ENCODE measurements around the gene NUB1.

NUB1 gene

DNA sequence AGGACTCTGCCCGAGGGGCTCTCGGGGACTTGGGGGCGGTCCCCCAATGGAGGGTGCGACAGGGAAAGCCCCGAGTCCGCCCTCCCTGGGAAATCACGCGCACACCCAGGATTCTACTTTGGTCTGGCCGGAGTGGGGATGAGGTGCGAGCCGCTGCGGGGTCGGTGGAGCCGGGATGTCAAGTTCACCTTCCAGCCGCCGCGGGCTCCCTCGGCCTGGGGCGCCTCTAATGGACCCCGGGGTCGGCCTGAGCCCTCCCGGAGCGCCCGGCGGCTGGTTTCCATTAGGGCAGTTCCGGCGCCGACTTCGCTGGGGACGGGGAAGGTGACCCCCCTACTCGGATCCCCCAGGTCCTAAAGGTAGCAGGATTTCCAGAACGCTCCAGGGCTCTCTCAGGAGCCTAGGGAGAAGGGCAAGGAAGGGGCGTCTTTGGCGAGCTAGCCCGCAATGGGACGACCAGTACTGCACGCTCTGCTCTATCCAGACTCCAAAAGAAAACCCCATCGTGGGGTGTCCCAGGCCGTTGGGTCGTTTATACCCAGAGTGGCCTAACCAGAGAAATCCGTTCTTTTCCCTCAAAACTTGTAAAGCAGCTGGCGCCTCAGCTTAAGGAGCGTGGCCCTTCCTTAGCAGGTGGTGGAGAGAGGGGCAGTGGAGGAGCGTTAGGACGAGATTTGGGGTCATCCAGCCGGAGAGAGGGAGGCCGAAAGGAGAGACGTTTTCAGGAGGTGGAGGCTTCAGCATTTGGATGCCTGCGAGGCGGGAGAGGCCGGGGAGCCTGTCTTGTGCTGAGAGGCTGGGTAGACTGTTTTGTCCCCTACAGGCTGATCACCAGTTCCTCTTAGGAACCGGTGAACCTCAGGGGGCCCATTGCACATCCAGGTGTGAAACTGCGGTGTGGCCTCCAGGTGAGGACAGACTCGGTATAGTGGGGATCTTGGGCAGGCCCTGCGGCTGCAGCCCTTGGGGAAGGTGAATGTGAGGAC lies 69.1 kb downstream of the NUB1 start:
- Mint-ChIP-seq H3K36me3 (no peaks in the 10 kb centered on the region), H3K27me3 (peaks cover 50 to 66% of the 10 kb centered on the region in 2 donors), H3K9me3 (no peaks in the 10 kb centered on the region), H3K27ac (peak overlapping the region; percentile 26), H3K4me1 (peaks cover 17 to 33% of the 10 kb centered on the region in 2 donors), H3K4me3 (peak overlapping the region; percentile 33 to 70)
- ATAC-seq (replicated peaks): no peak
- DNase-seq: no peak

DNA sequence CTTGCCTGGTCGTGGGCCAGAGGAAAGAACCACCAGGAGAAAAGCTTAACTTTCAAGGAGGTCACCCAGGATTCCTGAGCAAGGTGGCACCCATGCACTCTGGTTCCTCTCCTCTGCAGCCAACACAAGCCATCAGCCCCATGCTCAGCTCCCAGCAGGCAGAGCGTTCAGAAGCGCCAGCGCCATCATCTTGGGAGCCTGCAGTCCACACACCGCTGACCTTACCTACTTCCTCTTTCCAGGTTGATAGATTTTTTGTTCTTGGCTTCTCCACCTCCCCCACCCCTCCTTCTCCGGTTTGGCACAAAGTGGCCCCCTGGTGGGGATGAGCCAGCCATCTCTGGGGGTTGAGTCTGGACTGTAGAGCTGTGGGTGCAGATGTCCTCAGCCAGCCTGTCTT lies 69.9 kb downstream of the NUB1 start:
- no peaks in the 10 kb centered on the region for H3K36me3 Mint-ChIP-seq
- H3K27ac Mint-ChIP-seq: no peak overlapping the region
- H3K4me1 Mint-ChIP-seq: peaks cover 17 to 33% of the 10 kb centered on the region in 2 donors
- H3K27me3 Mint-ChIP-seq: peaks cover 50 to 65% of the 10 kb centered on the region in 2 donors
- H3K4me3 Mint-ChIP-seq: no peak overlapping the region
- DNase-seq (no peak), ATAC-seq (replicated peaks) (peak; percentile 63 to 71)
- H3K9me3 Mint-ChIP-seq: no peaks in the 10 kb centered on the region

DNA sequence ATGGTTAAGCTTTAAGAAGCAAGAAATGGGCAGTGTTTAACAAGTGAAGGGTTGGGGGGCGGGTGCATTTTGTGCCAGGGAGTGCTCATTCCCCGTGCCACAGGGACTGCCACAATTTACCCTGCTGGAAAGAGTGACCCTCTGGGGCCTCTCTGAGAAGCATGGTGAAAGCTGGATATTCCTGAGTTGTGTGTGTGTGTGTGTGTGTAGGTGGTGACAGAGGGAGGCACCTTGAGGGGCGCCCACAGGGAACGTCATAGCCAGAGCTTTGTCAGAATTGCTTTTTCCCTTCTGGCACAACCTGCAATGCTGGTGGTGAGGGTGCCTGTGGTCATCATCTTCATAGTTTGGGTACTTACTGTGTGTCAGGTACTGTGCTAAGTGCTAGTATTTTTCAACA lies 70.7 kb downstream of the NUB1 start:
- no peak overlapping the region for H3K27ac Mint-ChIP-seq
- no peaks in the 10 kb centered on the region for H3K9me3 Mint-ChIP-seq
- no peaks in the 10 kb centered on the region for H3K36me3 Mint-ChIP-seq
- H3K27me3 Mint-ChIP-seq: peaks cover 57 to 73% of the 10 kb centered on the region in 2 donors
- ATAC-seq (replicated peaks) (no peak), DNase-seq (no peak)
- H3K4me1 Mint-ChIP-seq: peaks cover 17 to 33% of the 10 kb centered on the region in 2 donors
- H3K4me3 Mint-ChIP-seq: no peak overlapping the region

DNA sequence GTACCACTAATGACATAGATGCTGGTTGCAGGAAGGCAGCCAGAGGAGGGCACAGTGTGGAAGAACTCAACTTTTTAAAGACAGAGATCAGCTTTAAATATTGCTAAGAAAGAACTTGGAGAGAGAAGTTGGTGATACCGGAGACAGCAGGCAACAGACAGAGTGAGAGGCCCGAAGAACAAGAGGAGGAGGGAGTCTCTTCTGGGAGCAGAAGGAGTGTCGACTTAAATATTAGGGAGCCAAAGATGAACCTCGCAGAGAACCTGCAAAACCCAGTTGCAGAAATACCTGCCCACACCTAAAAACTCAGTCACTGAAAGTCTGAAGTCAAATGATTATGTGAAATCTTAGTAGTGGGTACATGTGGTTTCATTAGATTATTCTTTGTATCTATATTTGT lies 71.6 kb downstream of the NUB1 start:
- no peak overlapping the region for H3K27ac Mint-ChIP-seq
- peaks cover 60 to 70% of the 10 kb centered on the region in 2 donors for H3K27me3 Mint-ChIP-seq

DNA sequence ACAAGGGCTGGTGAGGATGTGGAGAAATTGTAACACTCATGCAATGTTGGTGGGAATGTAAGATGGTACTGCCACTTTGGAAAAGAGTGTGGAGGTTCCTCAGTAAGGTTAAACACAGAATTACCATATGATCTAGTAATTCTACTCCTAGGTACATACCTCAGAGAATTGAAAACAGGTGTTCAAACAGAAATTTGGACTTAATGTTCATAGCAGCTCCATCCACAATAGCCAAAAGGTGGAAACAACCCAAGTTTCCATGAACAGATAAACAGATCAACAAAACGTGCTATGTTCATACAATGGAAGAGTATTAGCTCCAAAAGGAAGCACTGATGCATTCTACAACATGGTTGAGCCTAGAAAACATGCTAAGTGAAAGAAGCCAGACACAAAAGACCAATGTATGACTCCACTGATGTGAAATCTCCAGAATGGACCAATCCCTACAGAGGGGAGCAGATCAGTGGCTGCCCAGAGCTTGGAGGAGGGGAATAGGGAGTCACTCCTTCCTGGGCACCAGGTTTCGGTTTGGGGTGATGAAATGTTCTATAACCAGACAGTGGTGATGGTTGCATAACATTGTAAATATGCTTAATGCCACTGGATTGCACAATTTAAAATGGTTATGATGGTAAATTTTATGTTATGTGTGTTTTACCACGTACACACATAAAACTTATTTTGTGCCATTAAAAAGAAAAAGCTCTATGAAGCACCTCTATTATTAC lies 73.9 kb downstream of the NUB1 start:
- H3K4me1 Mint-ChIP-seq: peaks cover 12 to 18% of the 10 kb centered on the region in 2 donors
- H3K27me3 Mint-ChIP-seq: peaks cover 56 to 57% of the 10 kb centered on the region in 2 donors
- peaks cover 0 to 8% of the 10 kb centered on the region in 2 donors for H3K36me3 Mint-ChIP-seq
- ATAC-seq (replicated peaks) (no peak), DNase-seq (no peak)
- H3K9me3 Mint-ChIP-seq: peaks cover 7 to 9% of the 10 kb centered on the region in 2 donors
- no peak overlapping the region for H3K27ac Mint-ChIP-seq
- H3K4me3 Mint-ChIP-seq: no peak overlapping the region

More for the DNA sequence above, 71.6 kb downstream of the NUB1 start:
- DNase-seq (no peak), ATAC-seq (replicated peaks) (no peak)
- Mint-ChIP-seq H3K9me3 (no peaks in the 10 kb centered on the region), H3K4me3 (no peak overlapping the region), H3K36me3 (peaks cover 0 to 3% of the 10 kb centered on the region in 2 donors), H3K4me1 (peaks cover 17 to 33% of the 10 kb centered on the region in 2 donors)

DNA sequence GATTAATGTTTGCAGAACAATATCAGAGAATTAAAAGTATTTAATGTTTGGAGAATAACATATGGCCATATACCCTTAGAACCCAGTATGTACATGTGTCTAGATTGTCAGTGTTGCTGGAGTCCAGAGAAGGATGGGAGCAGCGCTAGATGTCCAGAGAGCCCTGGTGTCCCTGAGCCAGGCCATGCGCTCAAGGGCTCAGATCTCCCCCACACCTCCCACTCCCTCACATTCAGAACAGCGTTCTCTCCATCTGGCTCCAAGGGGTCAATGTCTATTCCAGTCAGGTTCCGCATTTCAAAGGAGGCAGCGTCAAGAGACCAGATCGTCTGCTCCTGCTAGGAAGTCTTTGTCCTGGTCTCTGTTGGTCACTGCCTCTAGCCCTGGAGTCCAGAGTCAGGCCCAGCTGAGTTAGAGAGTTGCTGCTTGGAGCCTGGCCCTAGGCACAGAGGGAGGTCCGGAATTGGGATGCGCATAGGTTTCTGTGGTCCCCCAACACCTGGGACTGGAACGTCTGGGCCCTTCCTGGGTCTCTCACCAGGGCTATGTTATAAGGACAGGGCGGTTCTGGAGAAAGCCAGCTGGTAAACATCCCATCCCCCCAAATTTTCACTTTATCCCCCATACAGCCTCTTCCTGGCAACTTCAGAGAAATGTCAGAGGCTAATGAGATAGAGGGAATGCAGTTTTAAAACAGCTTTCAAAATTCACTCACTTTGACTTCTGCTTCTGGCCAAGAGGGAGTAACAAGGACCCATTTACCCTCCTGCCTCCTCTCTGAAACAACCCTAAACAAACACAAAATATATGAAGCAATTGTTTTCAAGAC lies 74.7 kb downstream of the NUB1 start:
- DNase-seq (no peak), ATAC-seq (replicated peaks) (no peak)
- H3K36me3 Mint-ChIP-seq: peaks cover 0 to 8% of the 10 kb centered on the region in 2 donors
- peaks cover 53 to 56% of the 10 kb centered on the region in 2 donors for H3K27me3 Mint-ChIP-seq
- no peak overlapping the region for H3K4me3 Mint-ChIP-seq
- H3K4me1 Mint-ChIP-seq: peaks cover 5 to 10% of the 10 kb centered on the region in 2 donors
- no peak overlapping the region for H3K27ac Mint-ChIP-seq
- H3K9me3 Mint-ChIP-seq: peaks cover 8 to 11% of the 10 kb centered on the region in 2 donors

DNA sequence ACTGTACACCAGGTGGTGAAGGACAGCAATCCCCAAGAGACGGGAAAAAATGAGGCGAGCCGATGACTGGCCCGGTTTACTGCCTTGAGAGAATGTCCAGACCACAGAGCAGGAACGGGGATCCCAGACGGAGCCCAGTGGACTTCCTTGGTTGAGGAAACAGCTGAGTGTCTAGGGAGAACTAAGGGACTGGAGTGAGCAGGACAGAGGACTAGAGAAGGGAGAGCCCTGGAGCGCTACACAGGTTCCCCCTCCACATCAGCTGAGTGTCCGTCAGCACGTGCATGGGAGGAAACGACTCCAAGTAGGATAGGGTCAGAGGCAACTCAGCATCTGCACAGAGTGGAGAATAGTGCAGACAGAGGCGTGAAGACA lies 75.3 kb downstream of the NUB1 start:
- no peak overlapping the region for H3K4me3 Mint-ChIP-seq
- peaks cover 0 to 4% of the 10 kb centered on the region in 2 donors for H3K4me1 Mint-ChIP-seq
- ATAC-seq (replicated peaks) (no peak), DNase-seq (no peak)
- H3K27ac Mint-ChIP-seq: no peak overlapping the region
- H3K9me3 Mint-ChIP-seq: peaks cover 11 to 16% of the 10 kb centered on the region in 2 donors
- peaks cover 52 to 56% of the 10 kb centered on the region in 2 donors for H3K27me3 Mint-ChIP-seq
- H3K36me3 Mint-ChIP-seq: peaks cover 0 to 13% of the 10 kb centered on the region in 2 donors

DNA sequence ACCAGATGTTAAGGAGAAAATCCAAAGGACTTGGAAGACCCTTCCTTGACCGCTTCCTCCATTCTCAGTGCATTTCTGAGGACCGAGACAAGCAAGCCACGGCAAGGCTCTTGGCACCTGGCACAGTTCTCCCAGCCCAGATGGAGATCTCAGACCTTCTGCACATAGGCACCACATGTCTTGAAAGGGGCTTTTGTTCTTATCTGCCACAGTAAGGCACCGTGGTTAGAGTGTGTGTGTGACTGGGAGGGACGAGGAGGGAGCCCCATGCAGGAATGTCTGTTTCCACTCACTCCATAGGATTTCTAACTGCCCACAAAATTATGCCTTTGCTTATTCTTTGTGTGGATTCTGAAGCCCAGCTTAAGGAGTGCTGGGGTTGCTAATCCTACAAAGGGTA lies 78.5 kb downstream of the NUB1 start:
- Mint-ChIP-seq H3K4me3 (no peak overlapping the region), H3K36me3 (peaks cover 0 to 16% of the 10 kb centered on the region in 2 donors), H3K27ac (no peak overlapping the region), H3K9me3 (peaks cover 15 to 20% of the 10 kb centered on the region in 2 donors), H3K27me3 (peaks cover 37 to 38% of the 10 kb centered on the region in 2 donors), H3K4me1 (no peaks in the 10 kb centered on the region)
- DNase-seq (no peak), ATAC-seq (replicated peaks) (no peak)

DNA sequence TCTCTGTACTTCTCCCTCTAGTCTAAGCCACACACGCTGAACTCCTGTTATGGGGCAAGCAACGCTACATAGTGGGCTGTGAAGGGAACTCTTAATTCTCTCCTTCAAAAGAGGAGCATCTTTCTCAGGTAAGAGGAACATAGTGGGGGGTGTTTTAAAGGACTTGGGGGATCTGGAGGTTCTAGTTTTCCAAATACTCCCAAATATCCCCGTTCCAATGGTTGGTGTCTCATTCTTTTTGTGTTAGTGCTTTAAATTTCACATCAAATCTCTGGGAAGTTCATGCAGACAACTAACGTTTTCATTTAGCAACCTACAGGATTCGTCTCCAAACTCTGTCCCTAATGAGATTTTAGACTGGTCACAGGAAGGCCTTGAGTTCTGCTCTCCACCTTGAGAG lies 80.6 kb downstream of the NUB1 start:
- no peaks in the 10 kb centered on the region for H3K4me1 Mint-ChIP-seq
- H3K27me3 Mint-ChIP-seq: peaks cover 28 to 33% of the 10 kb centered on the region in 2 donors
- ATAC-seq (replicated peaks) (no peak), DNase-seq (no peak)
- no peak overlapping the region for H3K27ac Mint-ChIP-seq
- peaks cover 0 to 16% of the 10 kb centered on the region in 2 donors for H3K36me3 Mint-ChIP-seq
- H3K4me3 Mint-ChIP-seq: no peak overlapping the region
- H3K9me3 Mint-ChIP-seq: peaks cover 15 to 20% of the 10 kb centered on the region in 2 donors

DNA sequence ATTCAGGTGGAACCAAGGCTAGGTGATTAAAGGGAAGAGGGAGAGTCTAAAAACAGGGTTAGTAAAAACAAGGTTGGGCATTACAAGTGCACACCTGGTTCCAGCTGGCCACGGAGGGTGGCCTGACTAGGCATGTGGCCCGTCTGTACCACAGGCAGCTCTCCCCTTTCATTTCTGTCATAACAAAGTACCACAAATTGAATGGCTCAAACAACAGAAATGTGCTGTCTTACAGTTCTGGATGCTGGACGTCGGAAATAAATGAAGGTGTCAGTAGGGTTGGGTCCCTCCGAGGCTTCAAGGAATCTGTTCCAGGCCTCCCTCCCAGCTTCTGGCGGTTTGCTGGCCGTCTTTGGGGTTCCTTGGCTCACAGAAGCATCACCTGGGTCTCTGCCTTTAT lies 81.6 kb downstream of the NUB1 start:
- DNase-seq: no peak
- Mint-ChIP-seq H3K4me1 (peaks cover 0 to 4% of the 10 kb centered on the region in 2 donors), H3K36me3 (peaks cover 0 to 13% of the 10 kb centered on the region in 2 donors), H3K27me3 (peaks cover 30 to 36% of the 10 kb centered on the region in 2 donors), H3K4me3 (no peak overlapping the region), H3K27ac (no peak overlapping the region), H3K9me3 (peaks cover 15 to 20% of the 10 kb centered on the region in 2 donors)
- ATAC-seq (replicated peaks): no peak

DNA sequence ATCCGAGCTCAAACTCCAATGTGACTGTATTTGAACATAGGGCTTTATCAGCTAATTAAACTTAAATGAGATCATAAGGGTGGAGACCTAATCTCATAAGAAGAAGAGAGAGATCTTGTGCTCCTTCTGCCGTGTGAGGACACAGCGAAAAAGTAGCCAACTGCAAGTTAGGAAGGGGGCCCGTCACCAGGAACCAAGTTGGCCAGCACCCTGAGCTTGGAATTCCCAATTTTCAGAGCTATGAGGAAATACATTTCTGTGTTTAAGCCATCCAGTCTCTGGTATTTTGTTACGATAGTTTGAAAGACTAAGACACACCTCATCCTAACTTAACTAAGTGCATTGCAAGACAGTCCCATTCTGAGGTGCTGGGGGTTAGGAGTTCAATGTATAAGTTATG lies 82.3 kb downstream of the NUB1 start:
- no peak overlapping the region for H3K27ac Mint-ChIP-seq
- H3K9me3 Mint-ChIP-seq: peaks cover 15 to 19% of the 10 kb centered on the region in 2 donors
- no peak for DNase-seq
- H3K36me3 Mint-ChIP-seq: peaks cover 0 to 11% of the 10 kb centered on the region in 2 donors
- H3K4me3 Mint-ChIP-seq: no peak overlapping the region
- peaks cover 34 to 42% of the 10 kb centered on the region in 2 donors for H3K27me3 Mint-ChIP-seq
- peaks cover 0 to 6% of the 10 kb centered on the region in 2 donors for H3K4me1 Mint-ChIP-seq
- ATAC-seq (replicated peaks): no peak

DNA sequence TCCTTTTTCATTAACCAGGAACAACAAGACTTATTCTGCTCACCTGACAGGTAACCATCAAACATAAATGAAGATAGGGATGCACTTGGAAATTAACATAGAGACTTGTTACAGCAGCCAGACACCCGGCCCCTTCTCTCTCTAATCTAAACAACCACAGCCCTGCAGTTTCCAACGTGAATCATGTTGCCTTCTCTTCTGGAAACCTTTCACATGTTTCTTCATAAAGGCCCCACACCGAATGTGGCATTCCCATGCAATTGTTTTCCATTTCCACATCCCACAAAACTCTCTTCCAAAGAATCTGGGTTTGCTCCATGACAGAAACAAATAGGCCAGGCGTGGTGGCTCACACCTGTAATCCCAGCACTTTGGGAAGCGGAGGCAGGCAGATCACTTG lies 83.2 kb downstream of the NUB1 start:
- DNase-seq (no peak), ATAC-seq (replicated peaks) (no peak)
- Mint-ChIP-seq H3K9me3 (peaks cover 15 to 17% of the 10 kb centered on the region in 2 donors), H3K27me3 (peaks cover 34 to 42% of the 10 kb centered on the region in 2 donors), H3K36me3 (peaks cover 0 to 11% of the 10 kb centered on the region in 2 donors), H3K27ac (no peak overlapping the region), H3K4me3 (no peak overlapping the region), H3K4me1 (peaks cover 3 to 9% of the 10 kb centered on the region in 2 donors)

DNA sequence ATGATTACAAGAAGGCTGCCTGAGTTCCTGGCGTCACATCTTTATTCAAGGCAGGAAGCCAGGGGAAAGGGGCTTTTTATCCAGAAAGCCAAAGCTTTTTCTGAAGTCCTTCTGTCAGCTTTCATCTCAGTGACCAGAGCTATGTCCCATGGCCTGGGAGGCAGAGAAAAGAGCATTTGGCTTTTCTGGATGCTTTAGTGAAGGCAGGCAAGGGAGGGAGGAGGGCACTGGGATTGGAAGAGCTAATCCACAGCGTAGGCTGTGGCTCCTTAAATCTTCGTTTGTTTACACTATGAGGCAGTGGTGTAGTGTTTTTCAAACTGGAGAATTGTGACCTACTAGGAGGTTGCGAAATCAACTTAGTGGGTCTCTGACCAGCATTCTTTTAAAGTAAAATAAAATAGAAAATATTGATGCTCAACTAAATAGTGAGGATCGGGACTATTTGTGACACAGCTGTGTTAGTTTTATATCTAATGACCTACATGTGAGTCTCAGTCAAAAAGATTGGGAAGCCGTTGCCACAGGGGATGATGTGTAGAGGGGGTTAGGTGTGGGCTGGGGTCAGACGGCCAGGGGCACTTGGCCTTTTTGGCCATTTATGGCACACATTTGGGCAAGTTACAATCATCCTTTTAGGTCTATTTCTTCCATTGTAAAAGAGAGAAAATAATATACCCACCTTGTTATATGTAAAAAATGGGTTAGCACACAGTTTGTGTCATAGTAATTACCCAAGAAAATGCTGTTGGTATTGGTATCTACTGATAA lies 84.2 kb downstream of the NUB1 start:
- ATAC-seq (replicated peaks) (no peak), DNase-seq (no peak)
- no peak overlapping the region for H3K4me3 Mint-ChIP-seq
- H3K27me3 Mint-ChIP-seq: peaks cover 32 to 35% of the 10 kb centered on the region in 2 donors
- peaks cover 11 to 17% of the 10 kb centered on the region in 2 donors for H3K4me1 Mint-ChIP-seq
- no peak overlapping the region for H3K27ac Mint-ChIP-seq
- peaks cover 0 to 8% of the 10 kb centered on the region in 2 donors for H3K36me3 Mint-ChIP-seq
- peaks cover 7 to 10% of the 10 kb centered on the region in 2 donors for H3K9me3 Mint-ChIP-seq

All from stimulated activated naive B cell treated with anti-CD40 and anti-IgM and Interleukin-4, amounts not matched to agents 10 μg/mL and 1 μg/mL and 100 μg/mL, for 72 hours (primary cell).